Trophoblast cell (in vitro differentiated cells and primary cell): Measurements from ENCODE around the gene CST3.
"Not testable (repeated sequence)": the region's sequence is repeated elsewhere in the genome, so short reads cannot be mapped to it uniquely, and the experiment has no call there.

Experiments
- DNase-seq, 2 donors: peaks; one replicate each; pipeline ENCODE4 v3.0.0-alpha.2; 2016
- H2AFZ ChIP-seq: 2 replicates; pipeline ENCODE4 v1.6.1; 2013; ENCODE audit warnings: low read length, moderate library complexity, mild to moderate bottlenecking; ENCODE audit not compliant: insufficient read depth, poor library complexity
- H2AK5ac ChIP-seq: 2 replicates; pipeline ENCODE4 v1.6.1; 2013; ENCODE audit warnings: mild to moderate bottlenecking, low read length
- H2BK120ac ChIP-seq: 2 replicates; pipeline ENCODE4 v1.6.1; 2013; ENCODE audit warnings: low read length, mild to moderate bottlenecking, moderate library complexity; ENCODE audit not compliant: insufficient read depth, poor library complexity
- H2BK12ac ChIP-seq: 2 replicates; pipeline ENCODE4 v1.6.1; 2013; ENCODE audit warnings: mild to moderate bottlenecking, low read length, moderate library complexity
- H2BK5ac ChIP-seq: 2 replicates; pipeline ENCODE4 v1.6.1; 2013; ENCODE audit warnings: low read length, low read depth, moderate library complexity, mild to moderate bottlenecking; ENCODE audit not compliant: poor library complexity
- H3K14ac ChIP-seq: 2 replicates; pipeline ENCODE4 v1.6.1; 2013; ENCODE audit warnings: mild to moderate bottlenecking, low read length
- H3K18ac ChIP-seq: 2 replicates; pipeline ENCODE4 v1.6.1; 2013; ENCODE audit warnings: mild to moderate bottlenecking, low read length
- H3K23ac ChIP-seq: 2 replicates; pipeline ENCODE4 v1.6.1; 2013; ENCODE audit warnings: low read length
- H3K27ac ChIP-seq: 2 replicates; pipeline ENCODE4 v1.5.1; 2013; ENCODE audit warnings: low read depth, mild to moderate bottlenecking, inconsistent platforms, low read length, moderate library complexity
- H3K27me3 ChIP-seq: 2 replicates; pipeline ENCODE4 v1.6.1; 2013; ENCODE audit warnings: inconsistent platforms, mild to moderate bottlenecking, low read length, moderate library complexity; ENCODE audit not compliant: insufficient read depth
- H3K36me3 ChIP-seq, 2 experiments: 1 replicate in 1 of 2; 2 replicates in 1 of 2; pipeline ENCODE4 v1.6.1; 2013; ENCODE audit warnings: low read length in 2 of 2, mild to moderate bottlenecking in 2 of 2, moderate library complexity in 1 of 2; ENCODE audit not compliant: insufficient read depth in 2 of 2, control insufficient read depth in 1 of 2
- H3K4ac ChIP-seq: 2 replicates; pipeline ENCODE4 v1.6.1; 2013; ENCODE audit warnings: low read depth, mild to moderate bottlenecking, low read length, moderate library complexity
- H3K4me1 ChIP-seq, 2 experiments: 1 replicate in 1 of 2; 2 replicates in 1 of 2; pipeline ENCODE4 v1.6.1; 2013; ENCODE audit warnings: low read length in 2 of 2, mild to moderate bottlenecking in 2 of 2, moderate library complexity in 1 of 2; ENCODE audit not compliant: insufficient read depth in 2 of 2, control insufficient read depth in 1 of 2
- H3K4me2 ChIP-seq: 2 replicates; pipeline ENCODE4 v1.6.1; 2013; ENCODE audit warnings: inconsistent platforms, mild to moderate bottlenecking, low read length, moderate library complexity
- H3K4me3 ChIP-seq: 2 replicates; pipeline ENCODE4 v1.5.1; 2013; ENCODE audit warnings: mild to moderate bottlenecking, low read depth, low read length, inconsistent platforms
- H3K79me1 ChIP-seq: one replicate; pipeline ENCODE4 v1.6.1; 2013; ENCODE audit warnings: low read length
- H3K79me2 ChIP-seq: 2 replicates; pipeline ENCODE4 v1.6.1; 2013; ENCODE audit warnings: low read length, mild to moderate bottlenecking; ENCODE audit not compliant: control insufficient read depth, insufficient read depth, poor library complexity
- H3K9ac ChIP-seq: 2 replicates; pipeline ENCODE4 v1.6.1; 2013; ENCODE audit warnings: mild to moderate bottlenecking, low read length
- H3K9me3 ChIP-seq: 2 replicates; pipeline ENCODE4 v1.6.1; 2013; ENCODE audit warnings: low read depth, mild to moderate bottlenecking, control low read depth, inconsistent platforms, low read length; ENCODE audit not compliant: insufficient read depth
- H4K12ac ChIP-seq: 2 replicates; pipeline ENCODE4 v1.6.1; 2013; ENCODE audit warnings: low read depth, mild to moderate bottlenecking, low read length, moderate library complexity
- H4K8ac ChIP-seq: 2 replicates; pipeline ENCODE4 v1.6.1; 2013; ENCODE audit warnings: low read depth, mild to moderate bottlenecking, low read length, moderate library complexity
- H4K91ac ChIP-seq: one replicate; pipeline ENCODE4 v1.6.1; 2013; ENCODE audit warnings: low read depth, mild to moderate bottlenecking, low read length, moderate library complexity
- WGBS: extraction: QIAGEN DNeasy Blood & Tissue Kit; methylation state at CpG from one replicate; pipeline ENCODE4 v1.1.7; 2013; ENCODE audit warnings: missing lambda C conversion rate; ENCODE audit not compliant: insufficient read length, insufficient coverage; ENCODE audit errors: extremely low coverage; 5-methylcytosine and 5-hydroxymethylcytosine counted together

Gene CST3

GRCh38 chr20:23623666-23624323, 14.0 kb downstream of the CST3 start:
- H3K4me1 ChIP-seq: no peaks in the 10 kb centered on the region
- H4K91ac ChIP-seq: no peak overlapping the region
- no peak overlapping the region for H2AFZ ChIP-seq
- H3K36me3 ChIP-seq: no peaks in the 10 kb centered on the region
- no peak overlapping the region for H3K4ac ChIP-seq
- no peak overlapping the region for H3K23ac ChIP-seq
- no peak overlapping the region for H3K18ac ChIP-seq
- no peak overlapping the region for H3K4me3 ChIP-seq
- no peak overlapping the region for H2AK5ac ChIP-seq
- H2BK120ac ChIP-seq: no peak overlapping the region
- WGBS: no CpG with 5 or more reads among the region's 4 CpGs
- H3K27ac ChIP-seq: no peak overlapping the region
- H2BK5ac ChIP-seq: no peak overlapping the region
- H3K14ac ChIP-seq: no peak overlapping the region
- no peak overlapping the region for H4K12ac ChIP-seq
- no peaks in the 10 kb centered on the region for H3K79me1 ChIP-seq
- no peak overlapping the region for H4K8ac ChIP-seq
- no peaks in the 10 kb centered on the region for H3K27me3 ChIP-seq
- no peaks in the 10 kb centered on the region for H3K9me3 ChIP-seq
- H3K9ac ChIP-seq: no peak overlapping the region
- DNase-seq: no peak
- no peaks in the 10 kb centered on the region for H3K79me2 ChIP-seq
- H2BK12ac ChIP-seq: no peak overlapping the region
- H3K4me2 ChIP-seq: no peak overlapping the region

GRCh38 chr20:23622839-23623343, 14.9 kb downstream of the CST3 start:
- H3K79me1 ChIP-seq: no peaks in the 10 kb centered on the region
- no peak overlapping the region for H3K4me3 ChIP-seq
- no peak overlapping the region for H2BK5ac ChIP-seq

DNA sequence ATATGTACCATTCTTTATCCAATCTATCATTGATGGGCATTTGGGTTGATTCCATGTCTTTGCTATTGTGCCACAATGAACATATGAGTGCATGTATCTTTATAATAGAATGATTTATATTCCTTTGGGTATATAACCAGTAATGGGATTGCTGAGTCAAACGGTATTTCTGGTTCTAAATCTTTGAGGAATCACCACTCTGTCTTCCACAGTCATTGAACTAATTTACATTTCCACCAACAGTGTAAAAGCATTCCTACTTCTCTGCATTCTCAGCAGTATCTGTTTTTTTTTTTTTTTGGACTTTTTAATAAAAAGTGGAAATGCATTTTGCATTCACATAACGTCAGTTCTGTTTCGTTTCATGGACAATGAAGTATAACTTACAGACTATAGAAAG, 15.4 kb downstream of the CST3 start:
- not testable (repeated sequence) for H3K14ac ChIP-seq, H2BK5ac ChIP-seq, H3K27me3 ChIP-seq, H4K8ac ChIP-seq, H3K4me3 ChIP-seq, H2AFZ ChIP-seq, H2AK5ac ChIP-seq, H3K9ac ChIP-seq, DNase-seq, H3K4ac ChIP-seq, H2BK120ac ChIP-seq, H3K9me3 ChIP-seq, H3K4me1 ChIP-seq, H4K12ac ChIP-seq, H4K91ac ChIP-seq, H3K18ac ChIP-seq, H3K79me2 ChIP-seq, H2BK12ac ChIP-seq, H3K36me3 ChIP-seq, H3K23ac ChIP-seq, H3K79me1 ChIP-seq, H3K27ac ChIP-seq, H3K4me2 ChIP-seq
- WGBS: no CpG with 5 or more reads among the region's 3 CpGs

More at GRCh38 chr20:23622839-23623343, 14.9 kb downstream of the CST3 start:
- Histone ChIP-seq H3K9ac (no peak overlapping the region), H3K4ac (no peak overlapping the region), H2AK5ac (no peak overlapping the region), H3K9me3 (no peaks in the 10 kb centered on the region), H3K27me3 (no peaks in the 10 kb centered on the region), H4K12ac (no peak overlapping the region), H4K91ac (no peak overlapping the region), H4K8ac (no peak overlapping the region), H3K79me2 (no peaks in the 10 kb centered on the region), H3K18ac (no peak overlapping the region), H2BK12ac (no peak overlapping the region), H2AFZ (no peak overlapping the region), H2BK120ac (no peak overlapping the region), H3K4me1 (no peaks in the 10 kb centered on the region), H3K14ac (no peak overlapping the region), H3K4me2 (no peak overlapping the region), H3K23ac (no peak overlapping the region), H3K27ac (no peak overlapping the region), H3K36me3 (no peaks in the 10 kb centered on the region)
- DNase-seq: peak; percentile 53 to 81
- no CpG with 5 or more reads among the region's 4 CpGs for WGBS

- not testable (repeated sequence) for H2AFZ ChIP-seq, H3K4me3 ChIP-seq, H4K8ac ChIP-seq, H2BK12ac ChIP-seq, H3K79me2 ChIP-seq, H3K27ac ChIP-seq, H3K9me3 ChIP-seq, H2AK5ac ChIP-seq, H3K14ac ChIP-seq, H2BK5ac ChIP-seq, DNase-seq, H3K9ac ChIP-seq, H3K18ac ChIP-seq, H3K27me3 ChIP-seq, H2BK120ac ChIP-seq, H4K12ac ChIP-seq, H3K4me1 ChIP-seq, H3K4me2 ChIP-seq, H3K36me3 ChIP-seq, H3K79me1 ChIP-seq, H4K91ac ChIP-seq, H3K23ac ChIP-seq, H3K4ac ChIP-seq
- WGBS: no CpG with 5 or more reads among the region's 11 CpGs
These were observed 16.9 kb downstream of the CST3 start for GRCh38 chr20:23620670-23621386.
